ENCODE data around the gene CYP26C1. TPM values are rescaled to one million over a fixed set of nuclear protein-coding genes. Genes with fewer than 3 reads are reported as not detected.

Gene CYP26C1
- total and polyA plus RNA-seq, 5 donors from 2014 or later = not detected

GRCh38 chr10:93075369-93076221 is 15.0 kb downstream of the CYP26C1 start:
- peaks cover 0 to 4% (median 0%) of the 10 kb centered on the region in 7 donors for H3K9me3 Mint-ChIP-seq
- peaks cover 86% of the 10 kb centered on the region for H3K27me3 Mint-ChIP-seq
- no peak overlapping the region for H3K27ac Mint-ChIP-seq
- no peak overlapping the region for H3K27ac ChIP-seq (ENCODE audit: insufficient read depth, low read length, poor library complexity, severe bottlenecking)
- ATAC-seq (ENCODE audit: low read depth in 2 of 2) = no peak
- no peaks in the 10 kb centered on the region for H3K36me3 Mint-ChIP-seq
- peak overlapping the region in 2 of 4 donors; percentile 25 to 33 for H3K4me3 Mint-ChIP-seq
- H3K4me3 ChIP-seq (ENCODE audit: low read depth, low read length) = no peak overlapping the region
- DNase-seq = no peak
- no peaks in the 10 kb centered on the region for H3K36me3 ChIP-seq (ENCODE audit: control insufficient read depth, insufficient read depth, low read length)
- H3K4me1 ChIP-seq (ENCODE audit: control insufficient read depth, insufficient read depth, low read length, poor library complexity, severe bottlenecking) = peaks cover 34% of the 10 kb centered on the region
- H3K27me3 ChIP-seq (ENCODE audit: control insufficient read depth, insufficient read depth, low read length) = peaks cover 14% of the 10 kb centered on the region
- H3K9me3 ChIP-seq (ENCODE audit: control insufficient read depth in 2 of 2, low read length in 2 of 2) = no peaks in the 10 kb centered on the region
- H3K4me1 Mint-ChIP-seq = peaks cover 0 to 37% (median 24%) of the 10 kb centered on the region in 4 donors

- Mint-ChIP-seq H3K4me1 (peaks cover 0 to 29% (median 19%) of the 10 kb centered on the region in 4 donors), H3K4me3 (no peak overlapping the region), H3K27ac (no peak overlapping the region), H3K36me3 (no peaks in the 10 kb centered on the region), H3K9me3 (peaks cover 0 to 4% (median 0%) of the 10 kb centered on the region in 7 donors), H3K27me3 (peaks cover 85% of the 10 kb centered on the region)
- H3K27ac ChIP-seq (ENCODE audit: insufficient read depth, low read length, poor library complexity, severe bottlenecking) = no peak overlapping the region
- H3K27me3 ChIP-seq (ENCODE audit: control insufficient read depth, insufficient read depth, low read length) = peaks cover 14% of the 10 kb centered on the region
- no peaks in the 10 kb centered on the region for H3K9me3 ChIP-seq (ENCODE audit: control insufficient read depth in 2 of 2, low read length in 2 of 2)
- ATAC-seq (ENCODE audit: low read depth in 2 of 2) (no peak), DNase-seq (no peak)
- no peaks in the 10 kb centered on the region for H3K36me3 ChIP-seq (ENCODE audit: control insufficient read depth, insufficient read depth, low read length)
- H3K4me1 ChIP-seq (ENCODE audit: control insufficient read depth, insufficient read depth, low read length, poor library complexity, severe bottlenecking) = peaks cover 31% of the 10 kb centered on the region
- H3K4me3 ChIP-seq (ENCODE audit: low read depth, low read length) = no peak overlapping the region
Observed at GRCh38 chr10:93076871-93077270, 16.3 kb downstream of the CYP26C1 start.

- H3K27ac Mint-ChIP-seq = no peak overlapping the region
- H3K27me3 Mint-ChIP-seq = peaks cover 80% of the 10 kb centered on the region
- peaks cover 0 to 4% (median 0%) of the 10 kb centered on the region in 7 donors for H3K9me3 Mint-ChIP-seq
- Histone ChIP-seq H3K27me3 (ENCODE audit: control insufficient read depth, insufficient read depth, low read length) (peaks cover 14% of the 10 kb centered on the region), H3K4me1 (ENCODE audit: control insufficient read depth, insufficient read depth, low read length, poor library complexity, severe bottlenecking) (peaks cover 23% of the 10 kb centered on the region), H3K36me3 (ENCODE audit: control insufficient read depth, insufficient read depth, low read length) (no peaks in the 10 kb centered on the region), H3K9me3 (ENCODE audit: control insufficient read depth in 2 of 2, low read length in 2 of 2) (no peaks in the 10 kb centered on the region), H3K27ac (ENCODE audit: insufficient read depth, low read length, poor library complexity, severe bottlenecking) (no peak overlapping the region), H3K4me3 (ENCODE audit: low read depth, low read length) (no peak overlapping the region)
- H3K4me3 Mint-ChIP-seq = no peak overlapping the region
- ATAC-seq (ENCODE audit: low read depth in 2 of 2) = no peak
- no peaks in the 10 kb centered on the region for H3K36me3 Mint-ChIP-seq
- H3K4me1 Mint-ChIP-seq = peaks cover 0 to 21% (median 14%) of the 10 kb centered on the region in 4 donors
- no peak for DNase-seq
Observed at GRCh38 chr10:93077860-93078337, 17.3 kb downstream of the CYP26C1 start.

- H3K4me3 Mint-ChIP-seq = no peak overlapping the region
- peaks cover 71% of the 10 kb centered on the region for H3K27me3 Mint-ChIP-seq
- DNase-seq = no peak
- no peaks in the 10 kb centered on the region for H3K36me3 Mint-ChIP-seq
- Histone ChIP-seq H3K4me1 (ENCODE audit: control insufficient read depth, insufficient read depth, low read length, poor library complexity, severe bottlenecking) (peaks cover 6% of the 10 kb centered on the region), H3K27ac (ENCODE audit: insufficient read depth, low read length, poor library complexity, severe bottlenecking) (no peak overlapping the region), H3K27me3 (ENCODE audit: control insufficient read depth, insufficient read depth, low read length) (peaks cover 14% of the 10 kb centered on the region), H3K9me3 (ENCODE audit: control insufficient read depth in 2 of 2, low read length in 2 of 2) (no peaks in the 10 kb centered on the region), H3K36me3 (ENCODE audit: control insufficient read depth, insufficient read depth, low read length) (no peaks in the 10 kb centered on the region), H3K4me3 (ENCODE audit: low read depth, low read length) (no peak overlapping the region)
- peaks cover 0 to 13% (median 8%) of the 10 kb centered on the region in 4 donors for H3K4me1 Mint-ChIP-seq
- peaks cover 0 to 2% (median 0%) of the 10 kb centered on the region in 7 donors for H3K9me3 Mint-ChIP-seq
- peak overlapping the region in 1 of 3 donors; percentile 14 for H3K27ac Mint-ChIP-seq
- ATAC-seq (ENCODE audit: low read depth in 2 of 2) = no peak
Observed at GRCh38 chr10:93079663-93080349, 19.2 kb downstream of the CYP26C1 start.

- H3K27ac ChIP-seq (ENCODE audit: insufficient read depth, low read length, poor library complexity, severe bottlenecking) = no peak overlapping the region
- H3K36me3 ChIP-seq (ENCODE audit: control insufficient read depth, insufficient read depth, low read length) = no peaks in the 10 kb centered on the region
- Mint-ChIP-seq H3K27ac (no peak overlapping the region), H3K4me1 (peaks cover 0 to 12% (median 5%) of the 10 kb centered on the region in 4 donors), H3K27me3 (peaks cover 64% of the 10 kb centered on the region), H3K36me3 (no peaks in the 10 kb centered on the region), H3K4me3 (no peak overlapping the region), H3K9me3 (peaks cover 0 to 2% (median 0%) of the 10 kb centered on the region in 7 donors)
- peaks cover 4% of the 10 kb centered on the region for H3K4me1 ChIP-seq (ENCODE audit: control insufficient read depth, insufficient read depth, low read length, poor library complexity, severe bottlenecking)
- ATAC-seq (ENCODE audit: low read depth in 2 of 2) = peak; percentile 45 to 60
- H3K4me3 ChIP-seq (ENCODE audit: low read depth, low read length) = no peak overlapping the region
- DNase-seq = peak; percentile 31 to 47 (median 43)
- H3K9me3 ChIP-seq (ENCODE audit: control insufficient read depth in 2 of 2, low read length in 2 of 2) = no peaks in the 10 kb centered on the region
- peaks cover 14% of the 10 kb centered on the region for H3K27me3 ChIP-seq (ENCODE audit: control insufficient read depth, insufficient read depth, low read length)
Observed at GRCh38 chr10:93080350-93081046, 19.9 kb downstream of the CYP26C1 start.

- no peak for ATAC-seq (ENCODE audit: low read depth in 2 of 2)
- H3K27ac Mint-ChIP-seq = no peak overlapping the region
- no peaks in the 10 kb centered on the region for H3K36me3 Mint-ChIP-seq
- H3K4me1 Mint-ChIP-seq = peaks cover 0 to 7% (median 2%) of the 10 kb centered on the region in 4 donors
- no peak for DNase-seq
- Histone ChIP-seq H3K4me1 (ENCODE audit: control insufficient read depth, insufficient read depth, low read length, poor library complexity, severe bottlenecking) (peaks cover 4% of the 10 kb centered on the region), H3K27ac (ENCODE audit: insufficient read depth, low read length, poor library complexity, severe bottlenecking) (no peak overlapping the region), H3K4me3 (ENCODE audit: low read depth, low read length) (no peak overlapping the region), H3K9me3 (ENCODE audit: control insufficient read depth in 2 of 2, low read length in 2 of 2) (no peaks in the 10 kb centered on the region), H3K27me3 (ENCODE audit: control insufficient read depth, insufficient read depth, low read length) (peaks cover 10% of the 10 kb centered on the region), H3K36me3 (ENCODE audit: control insufficient read depth, insufficient read depth, low read length) (no peaks in the 10 kb centered on the region)
- H3K27me3 Mint-ChIP-seq = peaks cover 56% of the 10 kb centered on the region
- peaks cover 0 to 2% (median 0%) of the 10 kb centered on the region in 7 donors for H3K9me3 Mint-ChIP-seq
- no peak overlapping the region for H3K4me3 Mint-ChIP-seq
Observed at GRCh38 chr10:93081318-93081717, 20.7 kb downstream of the CYP26C1 start.

- Histone ChIP-seq H3K9me3 (ENCODE audit: control insufficient read depth in 2 of 2, low read length in 2 of 2) (no peaks in the 10 kb centered on the region), H3K4me1 (ENCODE audit: control insufficient read depth, insufficient read depth, low read length, poor library complexity, severe bottlenecking) (peaks cover 4% of the 10 kb centered on the region), H3K36me3 (ENCODE audit: control insufficient read depth, insufficient read depth, low read length) (no peaks in the 10 kb centered on the region), H3K27ac (ENCODE audit: insufficient read depth, low read length, poor library complexity, severe bottlenecking) (no peak overlapping the region), H3K27me3 (ENCODE audit: control insufficient read depth, insufficient read depth, low read length) (peaks cover 10% of the 10 kb centered on the region), H3K4me3 (ENCODE audit: low read depth, low read length) (no peak overlapping the region)
- peaks cover 0 to 2% (median 0%) of the 10 kb centered on the region in 7 donors for H3K9me3 Mint-ChIP-seq
- no peak for DNase-seq
- no peaks in the 10 kb centered on the region for H3K36me3 Mint-ChIP-seq
- H3K4me1 Mint-ChIP-seq = peaks cover 0 to 7% (median 2%) of the 10 kb centered on the region in 4 donors
- ATAC-seq (ENCODE audit: low read depth in 2 of 2) = no peak
- H3K27me3 Mint-ChIP-seq = peaks cover 51% of the 10 kb centered on the region
- H3K27ac Mint-ChIP-seq = no peak overlapping the region
- no peak overlapping the region for H3K4me3 Mint-ChIP-seq
Observed at GRCh38 chr10:93081834-93082233, 21.2 kb downstream of the CYP26C1 start.

Data from CD4-positive, CD25-positive, alpha-beta regulatory T cell (primary cell).